Gastroesophageal sphincter (tissue), 4 donors: Measurements from ENCODE around the gene ANKRD60. TPM values are rescaled to one million over a fixed set of nuclear protein-coding genes. Genes with fewer than 3 reads are reported as not detected.

ENCODE experiments used
- ATAC-seq: fragments of 150-250 bp; one replicate; pipeline ENCODE4 v1.9.1; 2016; ENCODE audit warnings: mild to moderate bottlenecking, moderate library complexity
- H3K27ac ChIP-seq, 4 donors: fragments of 200-600 bp; sonication (generic) in 3 of 4; 1 replicate in 3 of 4; 2 replicates in 1 of 4; pipeline ENCODE4 v1.5.1; 2016 to 2019
- H3K27me3 ChIP-seq: fragments of 200-600 bp; sonication (generic); one replicate; pipeline ENCODE4 v1.5.1; 2019
- H3K36me3 ChIP-seq, 2 donors: fragments of 200-600 bp; sonication (generic); one replicate each; pipeline ENCODE4 v1.5.1; 2019; ENCODE audit warnings: control low read depth in 1 of 2
- H3K4me1 ChIP-seq, 3 donors: fragments of 200-600 bp; sonication (generic); 1 replicate in 2 of 3; 2 replicates in 1 of 3; pipeline ENCODE4 v1.5.1; 2016 to 2019; ENCODE audit warnings: control low read depth in 2 of 3
- H3K4me3 ChIP-seq, 2 donors: fragments of 200-600 bp; sonication (generic); one replicate each; pipeline ENCODE4 v1.5.1; 2019; ENCODE audit warnings: mild to moderate bottlenecking in 1 of 2, moderate library complexity in 1 of 2
- H3K9me3 ChIP-seq, 3 donors: fragments of 200-600 bp; sonication (generic); one replicate each; pipeline ENCODE4 v1.5.1; 2017 to 2019; ENCODE audit warnings: control low read depth in 2 of 3
- CTCF ChIP-seq, 4 experiments: fragments of 200-600 bp in 2 of 4; fragments of 450-650 bp in 2 of 4; sonication (generic) in 1 of 4; IDR thresholded peaks; one replicate each; pipeline ENCODE4 v1.5.1; 2017 to 2019; ENCODE audit warnings: antibody characterized with exemption in 4 of 4, mild to moderate bottlenecking in 2 of 4, moderate library complexity in 2 of 4
- EP300 ChIP-seq: sonication (generic); formaldehyde crosslinking; IDR thresholded peaks from one replicate; pipeline ENCODE4 v1.6.1; 2017; ENCODE audit warnings: antibody characterized with exemption, mild to moderate bottlenecking
- POLR2A ChIP-seq, 2 donors: fragments of 450-650 bp; IDR thresholded peaks; one replicate each; pipeline ENCODE4 v1.6.1; 2017; ENCODE audit warnings: antibody characterized with exemption in 2 of 2, mild to moderate bottlenecking in 2 of 2, moderate library complexity in 1 of 2
- POLR2AphosphoS5 ChIP-seq: sonication (generic); formaldehyde crosslinking; IDR thresholded peaks from one replicate; pipeline ENCODE4 v1.6.1; 2017; ENCODE audit warnings: antibody characterized with exemption
- WGBS, 2 donors: methylation state at CpG; one replicate each; pipeline ENCODE4 v1.1.5; 2018; ENCODE audit warnings: low coverage in 1 of 2; 5-methylcytosine and 5-hydroxymethylcytosine counted together
- total RNA-seq, 4 donors: library from RNA; depleted of rRNA; stranded (reverse); fragments of >200 nt; gene quantifications; one replicate each; pipeline ENCODE4 v1.1.0, GENCODE V29; 2016

The ANKRD60 gene
- total RNA-seq, 4 donors from 2014 or later = not detected

DNA sequence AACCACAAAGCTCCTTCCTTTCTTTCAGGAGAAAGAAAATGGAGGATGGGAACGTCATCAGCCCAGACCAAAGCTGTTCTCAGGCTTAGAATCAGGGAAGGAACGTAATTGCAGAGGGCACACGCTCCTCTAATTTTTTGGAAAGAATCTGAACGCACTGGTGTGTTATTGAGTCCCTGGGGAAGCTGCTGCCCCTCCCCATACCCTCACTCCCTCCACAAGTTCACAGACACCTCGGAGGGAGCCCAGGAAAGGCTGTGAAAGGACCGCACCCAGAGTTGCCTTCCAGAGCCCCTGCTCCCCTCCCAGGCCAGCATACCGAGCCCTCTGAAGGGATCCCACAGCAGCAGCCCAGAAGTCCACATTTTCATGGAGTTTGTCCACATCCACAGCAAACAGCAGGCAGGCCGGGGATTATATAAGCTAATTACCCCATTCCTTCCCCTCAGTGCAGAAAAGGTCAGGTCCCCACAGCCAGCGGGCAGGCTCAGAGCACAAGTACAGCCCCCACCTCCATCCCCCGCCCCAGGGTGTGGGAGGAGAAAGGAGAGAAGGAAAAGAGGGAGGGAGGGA, 53.7 kb downstream of the ANKRD60 start:
- Histone ChIP-seq H3K4me1 (peaks cover 0 to 46% (median 12%) of the 10 kb centered on the region in 3 donors), H3K36me3 (no peaks in the 10 kb centered on the region), H3K27ac (peak overlapping the region; percentile 19 to 85 (median 82)), H3K9me3 (no peaks in the 10 kb centered on the region), H3K4me3 (peak overlapping the region; percentile 4 to 45), H3K27me3 (peaks cover 2% of the 10 kb centered on the region)
- 20 to 24% methylated on average over 3 to 4 of the region's 10 CpGs for WGBS, 2 donors
- TF ChIP-seq CTCF (IDR thresholded peaks at IDR 0.05) (no peak), EP300 (no peak), POLR2A (IDR thresholded peaks at IDR 0.05) (peak in 1 of 2 donors; percentile 7), POLR2AphosphoS5 (no peak)
- peak; percentile 58 for ATAC-seq

DNA sequence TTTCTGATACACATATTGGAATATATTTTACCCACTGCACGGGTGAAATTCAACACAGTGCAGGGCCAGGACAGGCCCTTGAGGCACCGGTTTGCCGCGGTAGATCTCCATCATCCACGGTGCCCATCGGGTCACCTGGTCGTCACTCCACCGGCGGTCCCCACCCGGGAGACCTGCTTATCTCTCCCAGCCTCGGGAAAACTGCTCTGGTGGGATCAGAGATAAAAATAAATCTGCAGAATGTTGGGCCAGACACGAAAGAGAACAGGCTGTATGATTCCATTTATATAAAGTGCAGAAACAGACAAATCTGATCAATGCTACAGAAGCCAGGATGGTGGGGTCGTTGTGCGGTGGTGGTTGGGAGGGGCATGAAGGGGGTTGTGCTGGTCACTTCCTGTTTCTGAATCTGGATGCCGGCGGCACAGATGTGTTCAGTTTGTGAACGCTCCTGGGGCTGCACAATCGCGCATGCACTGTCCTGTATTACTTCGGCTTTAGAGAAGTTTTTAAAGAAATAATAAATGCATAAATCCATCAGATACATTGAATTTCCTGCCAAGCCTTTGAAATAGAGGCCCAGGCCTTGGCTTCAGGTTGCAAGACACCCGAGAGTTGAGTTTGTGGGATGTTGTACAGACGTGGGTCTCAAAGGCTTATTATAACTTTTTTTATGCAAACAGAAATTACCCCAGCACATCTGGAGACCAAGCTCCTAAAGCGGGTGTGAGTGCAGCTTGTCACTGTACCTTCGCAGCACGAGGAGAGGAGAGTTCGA, 54.3 kb downstream of the ANKRD60 start:
- no peak for TF ChIP-seq POLR2AphosphoS5
- TF ChIP-seq CTCF (IDR thresholded peaks at IDR 0.05) = no peak
- TF ChIP-seq POLR2A (IDR thresholded peaks at IDR 0.05) = no peak
- TF ChIP-seq EP300 = no peak
- Histone ChIP-seq H3K4me3 (peak overlapping the region; percentile 4 to 45), H3K4me1 (peaks cover 0 to 39% (median 9%) of the 10 kb centered on the region in 3 donors)

GRCh38 chr20:58173091-58173490, 55.4 kb downstream of the ANKRD60 start:
- Histone ChIP-seq H3K27me3 (no peaks in the 10 kb centered on the region), H3K9me3 (no peaks in the 10 kb centered on the region), H3K4me3 (no peak overlapping the region), H3K27ac (peak overlapping the region in 1 of 4 donors; percentile 19), H3K36me3 (no peaks in the 10 kb centered on the region), H3K4me1 (peaks cover 0 to 34% (median 9%) of the 10 kb centered on the region in 3 donors)
- no peak for TF ChIP-seq POLR2A (IDR thresholded peaks at IDR 0.05)
- no peak for TF ChIP-seq EP300
- TF ChIP-seq POLR2AphosphoS5 = no peak
- no peak for TF ChIP-seq CTCF (IDR thresholded peaks at IDR 0.05)
- no peak for ATAC-seq
- 74 to 100% methylated on average over 2 to 6 of the region's 9 CpGs for WGBS, 2 donors

More for the DNA sequence above, 54.3 kb downstream of the ANKRD60 start:
- Histone ChIP-seq H3K9me3 (no peaks in the 10 kb centered on the region), H3K27ac (peak overlapping the region; percentile 6 to 85 (median 82)), H3K27me3 (no peaks in the 10 kb centered on the region), H3K36me3 (no peaks in the 10 kb centered on the region)
- ATAC-seq = no peak
- WGBS, 2 donors = 30 to 38% methylated on average over 11 to 18 of the region's 26 CpGs

GRCh38 chr20:58171796-58172425, 56.5 kb downstream of the ANKRD60 start:
- Histone ChIP-seq H3K27me3 (no peaks in the 10 kb centered on the region), H3K9me3 (no peaks in the 10 kb centered on the region), H3K36me3 (no peaks in the 10 kb centered on the region), H3K27ac (no peak overlapping the region), H3K4me3 (no peak overlapping the region), H3K4me1 (peaks cover 0 to 32% (median 9%) of the 10 kb centered on the region in 3 donors)
- ATAC-seq = no peak
- no peak for TF ChIP-seq POLR2AphosphoS5
- no peak for TF ChIP-seq CTCF (IDR thresholded peaks at IDR 0.05)
- no peak for TF ChIP-seq POLR2A (IDR thresholded peaks at IDR 0.05)
- TF ChIP-seq EP300 = no peak
- WGBS, 2 donors = 75 to 87% methylated on average over 3 to 7 of the region's 8 CpGs
